ENCODE data around the gene LAMB1. TPM values are rescaled to one million over a fixed set of nuclear protein-coding genes. Genes with fewer than 3 reads are reported as not detected.
A peak's percentile ranks its signal among the peaks of the same experiment; 100 is the strongest.
"Not testable (repeated sequence)": the region's sequence is repeated elsewhere in the genome, so short reads cannot be mapped to it uniquely, and the experiment has no call there.

The LAMB1 gene
- total RNA-seq, 2 donors from 2014 or later, result 109 to 123 TPM

DNA sequence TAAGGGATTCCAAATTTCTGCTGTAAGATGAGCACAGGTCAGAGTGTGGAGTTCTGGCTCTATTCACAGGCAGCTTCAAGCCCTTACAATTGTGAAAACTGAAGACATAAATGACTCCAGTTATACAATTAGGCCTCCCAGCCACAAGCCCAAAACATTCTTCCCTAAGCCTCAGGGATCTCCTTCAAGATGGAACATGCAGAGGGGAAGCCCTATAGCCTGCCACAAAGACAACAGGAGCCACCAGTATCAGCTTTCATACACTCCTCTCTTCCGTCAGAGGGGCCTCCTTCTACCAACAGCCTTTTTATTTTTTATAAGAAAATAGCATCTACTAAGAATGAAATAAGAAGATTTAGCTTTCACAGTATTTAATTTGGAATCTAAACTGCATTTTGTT lies 65.4 kb downstream of the LAMB1 start:
- intact Hi-C loops (cut with DNase I), result loop anchor here in 1 of 2 donors (5.0 kb wide), 1 partner anchor 210 kb away; no protein-coding TSS in a partner anchor
- ATAC-seq (no peak), DNase-seq (no peak)

- DNase-seq, result no peak
- intact Hi-C loops (cut with DNase I), result loop anchor here in 1 of 2 donors (5.0 kb wide), 1 partner anchor 211 kb away; no protein-coding TSS in a partner anchor
- no peak for ATAC-seq
These were observed 66.6 kb downstream of the LAMB1 start for GRCh38 chr7:107936312-107936711.

- no peak for ATAC-seq
- no peak for DNase-seq
- intact Hi-C loops (cut with DNase I), result loop anchor here in 1 of 2 donors (5.0 kb wide), 1 partner anchor 212 kb away; no protein-coding TSS in a partner anchor
These were observed 67.8 kb downstream of the LAMB1 start for GRCh38 chr7:107934991-107935770.

DNA sequence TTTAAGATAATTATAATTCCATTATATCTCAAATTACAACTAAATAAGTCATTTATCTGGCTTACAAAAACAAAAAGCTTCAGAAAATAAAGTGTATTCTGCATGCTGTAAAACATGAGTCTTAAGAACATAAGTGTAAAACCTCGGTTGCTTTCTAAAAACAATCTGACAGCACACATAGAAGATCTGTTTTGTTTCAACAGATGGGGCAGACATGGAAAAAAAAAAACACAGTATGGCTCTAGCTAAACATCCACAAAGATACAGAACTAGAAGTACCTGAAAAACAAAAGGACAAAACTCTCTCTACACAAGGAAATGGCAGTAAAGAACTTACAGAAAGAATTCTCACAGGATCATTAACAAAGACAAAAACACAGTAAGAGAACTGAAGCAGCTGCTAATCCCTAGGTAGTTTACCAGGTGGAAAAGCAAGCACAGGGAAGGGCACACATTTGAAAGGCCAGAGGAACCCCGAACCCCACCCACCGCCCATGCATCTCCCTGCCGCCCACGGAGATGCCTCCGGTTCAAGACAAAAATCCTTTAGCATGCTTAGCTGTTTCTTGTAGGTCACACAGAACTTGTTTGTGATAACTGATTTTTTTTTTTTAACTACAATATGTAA lies 69.5 kb downstream of the LAMB1 start:
- ATAC-seq (no peak), DNase-seq (no peak)
- intact Hi-C loops (cut with DNase I), result no loop called here

DNA sequence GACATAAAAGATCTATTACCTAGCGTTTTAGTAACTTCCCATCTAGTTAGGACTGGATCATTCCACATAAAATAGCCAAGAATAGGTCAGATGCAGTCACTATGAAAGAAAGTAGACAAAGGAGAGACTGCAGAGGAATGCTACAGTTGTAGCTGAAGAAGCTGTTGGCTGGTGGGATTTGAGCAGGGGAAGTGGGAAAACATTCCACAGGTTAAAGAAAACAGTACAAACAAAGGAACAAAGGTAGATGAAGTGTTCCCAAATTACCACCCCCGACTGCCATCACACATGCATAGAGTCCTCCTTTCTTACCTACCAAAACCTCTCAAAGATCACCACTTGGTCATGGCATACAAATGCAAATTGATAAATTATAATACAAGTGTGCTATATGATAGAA lies 70.2 kb downstream of the LAMB1 start:
- DNase-seq (no peak), ATAC-seq (no peak)
- intact Hi-C loops (cut with DNase I), result no loop called here

DNA sequence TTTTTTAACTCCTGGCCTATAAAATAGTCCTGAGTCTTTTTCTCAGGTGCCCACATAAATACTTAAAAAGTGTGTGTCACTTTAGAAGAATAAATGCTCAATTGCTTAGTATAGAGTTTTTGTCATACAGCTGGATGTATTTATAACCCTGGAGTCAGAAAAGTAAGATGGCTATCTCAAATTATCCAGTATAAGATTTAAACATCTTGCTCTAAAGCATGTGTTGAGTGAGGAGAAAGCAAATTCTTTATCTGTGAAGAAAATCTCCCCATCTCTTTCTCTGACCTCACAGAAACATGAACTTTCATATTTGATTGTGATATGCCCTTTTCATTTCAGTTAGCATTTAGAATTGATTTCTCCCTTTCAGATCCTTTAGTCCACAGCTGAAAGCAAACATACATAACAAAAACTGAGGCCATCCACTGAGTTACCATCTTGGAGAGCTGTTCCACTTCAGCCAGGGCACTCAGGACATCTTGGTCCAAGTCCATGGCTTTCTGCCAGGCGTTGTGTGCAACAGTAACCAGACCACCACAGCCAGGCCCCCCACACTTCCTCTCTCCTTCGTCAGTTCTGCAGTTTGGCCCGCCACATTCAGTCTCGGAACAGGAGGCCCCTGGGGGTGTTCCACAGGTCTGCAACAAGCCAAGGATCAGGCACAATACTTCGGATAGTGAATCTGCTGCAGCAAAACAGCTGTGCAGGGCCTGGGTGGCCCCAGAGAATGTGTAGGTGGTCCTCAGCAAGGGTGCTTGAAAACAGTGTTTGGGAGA lies 71.0 kb downstream of the LAMB1 start:
- intact Hi-C loops (cut with DNase I), result no loop called here
- DNase-seq, result peak; percentile 52
- peak; percentile 36 to 50 for ATAC-seq

GRCh38 chr7:107926481-107926880 lies 76.5 kb downstream of the LAMB1 start:
- intact Hi-C loops (cut with DNase I), result no loop called here
- DNase-seq (no peak), ATAC-seq (no peak)

DNA sequence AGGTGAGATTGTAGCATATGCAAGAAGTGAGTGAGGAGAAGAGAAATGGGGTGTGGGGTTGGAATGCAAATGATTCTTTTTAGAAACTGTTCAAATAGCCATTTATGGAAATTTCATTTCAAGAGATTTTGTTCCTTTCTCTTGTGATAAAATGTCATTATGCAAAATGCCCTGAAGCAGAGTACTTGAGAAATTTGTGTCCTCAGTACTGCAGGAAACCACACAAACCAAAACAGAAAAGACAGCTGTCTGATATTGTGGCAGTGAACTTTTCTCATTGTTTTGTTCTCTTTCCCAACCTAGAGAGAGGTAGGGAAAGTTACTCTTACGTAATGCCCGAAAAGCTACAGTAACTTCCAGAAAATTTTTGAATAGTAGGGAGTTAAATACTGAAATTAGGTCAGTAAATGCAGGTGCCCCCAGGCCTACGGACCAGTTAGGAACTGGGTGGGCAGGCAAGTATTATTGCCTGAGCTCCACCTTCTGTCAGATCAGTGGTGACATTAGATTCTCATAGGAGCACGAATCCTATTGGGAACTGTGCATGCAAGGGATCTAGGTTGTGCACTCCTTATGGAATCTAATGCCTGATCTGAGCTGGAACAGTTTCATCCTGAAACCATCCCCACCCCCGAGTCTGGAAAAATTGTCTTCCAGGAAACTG lies 78.0 kb downstream of the LAMB1 start:
- DNase-seq (no peak), ATAC-seq (peak in 1 of 2 donors; percentile 12)
- intact Hi-C loops (cut with DNase I), result no loop called here

- intact Hi-C loops (cut with DNase I), result no loop called here
- DNase-seq, result no peak
- peak in 1 of 2 donors; percentile 36 for ATAC-seq
These were observed 80.1 kb downstream of the LAMB1 start for GRCh38 chr7:107922886-107923285.

GRCh38 chr7:107921826-107922225 lies 81.1 kb downstream of the LAMB1 start:
- intact Hi-C loops (cut with DNase I); ATAC-seq; DNase-seq: not testable (repeated sequence)

GRCh38 chr7:107920048-107920772 lies 82.8 kb downstream of the LAMB1 start:
- ATAC-seq (no peak), DNase-seq (no peak)
- intact Hi-C loops (cut with DNase I), result no loop called here

- intact Hi-C loops (cut with DNase I), result no loop called here
- DNase-seq, result no peak
- ATAC-seq, result no peak
These were observed 84.0 kb downstream of the LAMB1 start for GRCh38 chr7:107918948-107919347.

DNA sequence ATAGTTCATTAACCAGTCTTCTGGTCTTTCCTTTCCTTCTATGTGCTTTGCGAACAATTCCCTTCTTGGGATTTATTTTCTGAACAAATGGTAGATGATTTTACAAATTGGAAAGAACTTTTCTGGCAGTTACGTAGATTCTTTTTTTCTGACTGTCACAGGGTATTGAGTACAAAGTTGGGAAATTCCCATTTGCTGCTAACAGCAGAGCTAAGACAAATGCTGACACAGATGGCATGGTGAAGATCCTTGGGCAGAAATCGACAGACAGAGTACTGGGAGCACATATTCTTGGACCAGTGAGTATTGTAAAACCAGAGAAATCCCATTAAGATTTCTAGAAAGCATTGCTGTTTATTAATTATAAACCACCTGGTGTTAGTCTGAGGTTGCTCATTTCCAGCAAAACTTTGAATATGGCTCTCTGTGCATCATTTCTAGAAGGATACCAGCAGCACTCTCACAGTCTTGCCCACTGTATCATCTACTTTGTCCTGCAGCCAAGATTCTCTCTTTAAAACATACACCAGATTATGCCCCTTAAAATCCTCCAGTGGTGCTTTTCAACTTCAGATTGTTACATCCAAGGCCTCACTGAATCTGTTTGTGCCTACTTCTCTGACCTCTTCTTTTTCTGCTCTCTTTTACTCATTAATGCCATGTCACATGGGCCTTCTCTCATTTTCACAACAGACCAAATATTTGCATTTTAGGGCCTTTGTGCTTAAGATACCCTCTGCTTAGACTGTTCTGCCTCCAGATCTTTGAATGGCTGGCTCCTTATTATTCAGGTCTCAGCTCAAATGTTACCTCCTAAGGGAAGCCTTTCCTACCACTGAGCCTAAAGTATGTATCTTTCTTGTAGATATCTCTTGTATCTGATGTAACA lies 85.0 kb downstream of the LAMB1 start:
- ATAC-seq (peak in 1 of 2 donors; percentile 30), DNase-seq (no peak)

DNA sequence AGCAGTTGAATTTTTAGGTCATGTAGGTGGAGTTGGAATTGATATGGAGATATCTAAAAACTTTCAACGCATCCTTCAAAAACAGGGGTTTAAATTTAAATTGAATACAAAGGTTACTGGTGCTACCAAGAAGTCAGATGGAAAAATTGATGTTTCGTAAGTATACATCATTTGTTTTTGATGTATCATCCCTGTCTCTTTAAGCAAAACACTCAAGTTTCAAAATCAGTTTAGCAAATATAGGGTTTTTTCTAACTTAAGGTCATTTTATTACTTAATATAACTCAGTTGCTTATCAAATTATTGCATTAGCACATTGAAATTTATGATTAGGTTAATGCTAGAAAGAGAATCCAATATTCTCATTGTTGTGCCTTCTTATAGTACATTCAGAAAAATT lies 87.4 kb downstream of the LAMB1 start:
- DNase-seq (no peak), ATAC-seq (no peak)
- intact Hi-C loops (cut with DNase I), result no loop called here

More for the DNA sequence above, 85.0 kb downstream of the LAMB1 start:
- intact Hi-C loops (cut with DNase I), result no loop called here

- intact Hi-C loops (cut with DNase I), result no loop called here
- no peak for DNase-seq
- ATAC-seq, result peak in 1 of 2 donors; percentile 57
These were observed 88.1 kb downstream of the LAMB1 start for GRCh38 chr7:107914831-107915230.

- intact Hi-C loops (cut with DNase I), result no loop called here
- DNase-seq (no peak), ATAC-seq (no peak)
These were observed 89.1 kb downstream of the LAMB1 start for GRCh38 chr7:107913851-107914250.

DNA sequence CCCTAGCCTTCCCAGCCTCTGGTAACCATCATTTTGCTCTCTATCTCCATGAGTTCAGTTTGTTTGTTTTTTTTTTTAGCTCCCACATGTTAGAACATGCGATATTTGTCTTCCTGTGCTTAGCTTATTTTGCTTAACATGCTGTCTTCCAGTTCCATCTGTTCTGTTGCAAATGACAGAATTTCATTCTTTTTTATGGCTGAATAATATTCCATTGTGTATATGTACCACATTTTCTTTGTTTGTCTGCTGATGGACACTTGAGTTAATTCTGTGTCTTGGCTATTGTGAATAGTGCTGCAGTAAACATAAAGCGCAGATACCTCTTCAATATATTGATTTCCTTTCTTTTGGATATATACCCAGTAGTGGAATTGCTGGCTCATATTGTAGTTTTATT lies 91.0 kb downstream of the LAMB1 start:
- no peak for ATAC-seq
- no peak for DNase-seq
- intact Hi-C loops (cut with DNase I), result no loop called here

DNA sequence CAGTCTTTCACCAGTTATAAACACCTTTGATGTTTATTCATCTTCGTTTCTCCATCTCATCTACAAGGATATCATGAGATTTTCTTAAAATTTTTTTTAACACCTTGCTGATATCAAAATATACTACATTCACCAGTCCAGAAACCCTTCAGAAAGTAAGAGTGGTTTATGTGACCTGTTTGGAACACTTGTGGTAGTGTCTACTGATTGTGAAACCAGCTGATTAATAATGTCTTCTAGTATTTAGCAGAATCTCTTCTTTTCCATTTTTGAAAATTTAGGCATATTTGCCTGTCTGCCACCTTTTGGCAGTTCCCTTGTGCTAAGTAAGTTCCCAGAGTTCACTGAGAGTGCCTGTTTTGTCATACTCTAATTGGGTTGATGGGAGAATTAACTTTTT lies 93.5 kb downstream of the LAMB1 start:
- ATAC-seq (no peak), DNase-seq (no peak)
- intact Hi-C loops (cut with DNase I), result no loop called here

Data from left cardiac atrium (tissue), 4 donors.